Measurements from ENCODE around the gene NABP1. TPM values are rescaled to one million over a fixed set of nuclear protein-coding genes. Genes with fewer than 3 reads are reported as not detected.

The NABP1 gene
- polyA plus RNA-seq, 3 donors from 2014 or later, result 4.1 to 11.9 (median 7.6) TPM

- no peak overlapping the region for H3K4me3 Mint-ChIP-seq
- H3K4me1 Mint-ChIP-seq, result no peaks in the 10 kb centered on the region
- DNase-seq, result no peak
- no peak overlapping the region for H3K27ac Mint-ChIP-seq
- no peaks in the 10 kb centered on the region for H3K27me3 Mint-ChIP-seq (ENCODE audit: low read depth in 3 of 3)
- peaks cover 1 to 13% (median 11%) of the 10 kb centered on the region in 3 donors for H3K36me3 Mint-ChIP-seq
- H3K9me3 Mint-ChIP-seq, result no peaks in the 10 kb centered on the region
These were observed 37.0 kb downstream of the NABP1 start for GRCh38 chr2:191714925-191715324.

GRCh38 chr2:191715471-191715870 lies 37.5 kb downstream of the NABP1 start:
- Mint-ChIP-seq H3K4me3 (no peak overlapping the region), H3K27ac (no peak overlapping the region), H3K36me3 (peaks cover 0 to 12% (median 11%) of the 10 kb centered on the region in 3 donors), H3K27me3 (ENCODE audit: low read depth in 3 of 3) (no peaks in the 10 kb centered on the region), H3K9me3 (no peaks in the 10 kb centered on the region), H3K4me1 (no peaks in the 10 kb centered on the region)
- DNase-seq, result no peak

GRCh38 chr2:191719261-191719660 lies 41.3 kb downstream of the NABP1 start:
- Mint-ChIP-seq H3K9me3 (no peaks in the 10 kb centered on the region), H3K36me3 (peaks cover 0 to 11% (median 7%) of the 10 kb centered on the region in 3 donors), H3K4me3 (no peak overlapping the region), H3K27me3 (ENCODE audit: low read depth in 3 of 3) (peaks cover 0 to 3% (median 0%) of the 10 kb centered on the region in 3 donors), H3K27ac (no peak overlapping the region), H3K4me1 (no peaks in the 10 kb centered on the region)
- DNase-seq, result no peak

DNA sequence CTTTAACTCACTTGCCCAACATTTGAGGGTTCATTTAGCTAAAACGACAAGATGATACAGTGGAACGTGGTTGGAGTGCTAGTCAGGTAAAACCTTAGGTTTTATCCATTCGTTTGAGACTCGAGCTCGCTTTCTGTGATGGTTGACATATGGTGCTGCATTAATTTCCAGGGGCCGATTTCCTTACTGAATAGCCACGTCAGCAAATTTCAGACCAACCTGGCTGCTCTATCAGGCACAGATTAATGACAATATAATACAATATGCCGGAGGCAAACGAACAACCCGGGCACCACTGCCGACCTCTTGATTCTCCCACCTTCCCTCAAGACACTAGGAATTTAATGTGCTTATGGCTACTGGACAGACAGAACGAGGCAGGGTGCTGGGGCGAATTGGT lies 42.0 kb downstream of the NABP1 start:
- Mint-ChIP-seq H3K4me1 (no peaks in the 10 kb centered on the region), H3K9me3 (no peaks in the 10 kb centered on the region), H3K27me3 (ENCODE audit: low read depth in 3 of 3) (peaks cover 0 to 3% (median 0%) of the 10 kb centered on the region in 3 donors), H3K27ac (no peak overlapping the region), H3K36me3 (peaks cover 0 to 11% (median 7%) of the 10 kb centered on the region in 3 donors), H3K4me3 (no peak overlapping the region)
- no peak for DNase-seq

GRCh38 chr2:191721331-191721730 lies 43.4 kb downstream of the NABP1 start:
- Mint-ChIP-seq H3K4me1 (no peaks in the 10 kb centered on the region), H3K36me3 (peaks cover 0 to 7% (median 3%) of the 10 kb centered on the region in 3 donors), H3K9me3 (no peaks in the 10 kb centered on the region), H3K4me3 (no peak overlapping the region), H3K27ac (no peak overlapping the region), H3K27me3 (ENCODE audit: low read depth in 3 of 3) (peaks cover 2 to 3% (median 3%) of the 10 kb centered on the region in 3 donors)
- DNase-seq, result no peak

DNA sequence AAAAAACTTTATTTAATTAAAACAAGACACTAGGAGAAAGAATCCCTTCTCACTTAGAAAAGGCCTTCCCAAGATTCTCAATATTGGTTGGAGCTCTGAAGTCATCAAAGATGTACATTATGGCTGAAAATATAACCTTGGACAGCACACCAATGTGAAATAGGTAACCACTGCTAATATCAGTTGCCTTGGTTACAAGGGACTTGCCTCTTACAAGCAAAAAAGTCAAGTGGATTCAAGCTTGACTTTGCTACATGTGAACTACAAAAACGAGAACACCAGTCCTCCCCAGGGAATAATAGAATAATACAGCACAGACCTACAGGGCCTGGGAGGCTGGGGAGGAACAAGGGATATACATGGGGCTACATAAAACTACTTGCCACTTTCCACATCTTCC lies 46.1 kb downstream of the NABP1 start:
- Mint-ChIP-seq H3K9me3 (no peaks in the 10 kb centered on the region), H3K27ac (no peak overlapping the region), H3K27me3 (ENCODE audit: low read depth in 3 of 3) (peaks cover 3% of the 10 kb centered on the region in 3 donors), H3K4me3 (no peak overlapping the region), H3K4me1 (no peaks in the 10 kb centered on the region), H3K36me3 (no peaks in the 10 kb centered on the region)
- DNase-seq, result no peak

- Mint-ChIP-seq H3K27ac (no peak overlapping the region), H3K4me3 (no peak overlapping the region), H3K4me1 (no peaks in the 10 kb centered on the region), H3K27me3 (ENCODE audit: low read depth in 3 of 3) (peaks cover 0 to 3% (median 3%) of the 10 kb centered on the region in 3 donors), H3K36me3 (no peaks in the 10 kb centered on the region), H3K9me3 (no peaks in the 10 kb centered on the region)
- no peak for DNase-seq
These were observed 51.1 kb downstream of the NABP1 start for GRCh38 chr2:191728750-191729624.

GRCh38 chr2:191730263-191730662 lies 52.3 kb downstream of the NABP1 start:
- no peak overlapping the region for H3K27ac Mint-ChIP-seq
- peaks cover 0 to 3% (median 3%) of the 10 kb centered on the region in 3 donors for H3K27me3 Mint-ChIP-seq (ENCODE audit: low read depth in 3 of 3)

More at GRCh38 chr2:191730263-191730662, 52.3 kb downstream of the NABP1 start:
- Mint-ChIP-seq H3K4me1 (no peaks in the 10 kb centered on the region), H3K9me3 (no peaks in the 10 kb centered on the region), H3K36me3 (no peaks in the 10 kb centered on the region), H3K4me3 (no peak overlapping the region)
- DNase-seq, result no peak

Other genes starting within 250 kb of the NABP1 start
- gene CAVIN2, start 169.0 kb downstream of the NABP1 start, polyA plus RNA-seq, result 10 to 100 TPM in 1 of 3 donors, 1 to 10 TPM in 1, under 1 TPM in 1; 0.34 to 13.9 (median 2.7) TPM